Medulla oblongata (tissue), 1 donor: ENCODE measurements around the gene PHLPP1.

Experiments
- DNase-seq: peaks from one replicate; pipeline ENCODE4 v3.0.0-alpha.2; 2015; ENCODE audit errors: extremely low spot score

The PHLPP1 gene

GRCh38 chr18:62850619-62851306 is 135.4 kb downstream of the PHLPP1 start:
- peak; percentile 68 for DNase-seq

GRCh38 chr18:62852851-62853250 is 137.5 kb downstream of the PHLPP1 start:
- no peak for DNase-seq

- DNase-seq = no peak
These were observed 141.0 kb downstream of the PHLPP1 start for GRCh38 chr18:62856294-62856693.

GRCh38 chr18:62857263-62857976 is 142.1 kb downstream of the PHLPP1 start:
- DNase-seq = no peak

- DNase-seq = no peak
These were observed 144.7 kb downstream of the PHLPP1 start for GRCh38 chr18:62860062-62860461.

- DNase-seq = no peak
These were observed 147.1 kb downstream of the PHLPP1 start for GRCh38 chr18:62862466-62862865.

- no peak for DNase-seq
These were observed 148.2 kb downstream of the PHLPP1 start for GRCh38 chr18:62863579-62864001.

- no peak for DNase-seq
These were observed 150.2 kb downstream of the PHLPP1 start for GRCh38 chr18:62865498-62865897.

GRCh38 chr18:62867534-62867933 is 152.2 kb downstream of the PHLPP1 start:
- DNase-seq = no peak

- DNase-seq = no peak
These were observed 153.3 kb downstream of the PHLPP1 start for GRCh38 chr18:62868645-62869044.

- DNase-seq = no peak
These were observed 155.3 kb downstream of the PHLPP1 start for GRCh38 chr18:62870643-62871042.

GRCh38 chr18:62875323-62875722 is 160.0 kb downstream of the PHLPP1 start:
- no peak for DNase-seq

- DNase-seq = no peak
These were observed 160.8 kb downstream of the PHLPP1 start for GRCh38 chr18:62876111-62876510.

GRCh38 chr18:62876828-62877227 is 161.5 kb downstream of the PHLPP1 start:
- no peak for DNase-seq

- no peak for DNase-seq
These were observed 162.3 kb downstream of the PHLPP1 start for GRCh38 chr18:62877411-62878221.

- DNase-seq = no peak
These were observed 163.0 kb downstream of the PHLPP1 start for GRCh38 chr18:62878305-62878704.

- no peak for DNase-seq
These were observed 164.7 kb downstream of the PHLPP1 start for GRCh38 chr18:62880034-62880433.

GRCh38 chr18:62880673-62881364 is 165.5 kb downstream of the PHLPP1 start:
- no peak for DNase-seq

- DNase-seq = no peak
These were observed 166.2 kb downstream of the PHLPP1 start for GRCh38 chr18:62881509-62882016.

- DNase-seq = no peak
These were observed 168.8 kb downstream of the PHLPP1 start for GRCh38 chr18:62883937-62884735.

- DNase-seq = no peak
These were observed 170.5 kb downstream of the PHLPP1 start for GRCh38 chr18:62885804-62886203.
